HepG2 (cell line): ENCODE data around the gene RPS19. TPM values are rescaled to one million over a fixed set of nuclear protein-coding genes. Genes with fewer than 3 reads are reported as not detected.

ENCODE experiments used
- DNMT1 ChIP-seq: sonication (generic); formaldehyde crosslinking; IDR thresholded peaks from 2 replicates; pipeline ENCODE4 v1.5.1; 2020; ENCODE audit warnings: mild to moderate bottlenecking, missing genetic modification reagents
- FOXO1 ChIP-seq: sonication (generic); formaldehyde crosslinking; IDR thresholded peaks from 2 replicates; pipeline ENCODE4 v1.4.0; 2020; ENCODE audit warnings: missing genetic modification reagents
- GABPB1 ChIP-seq: IDR thresholded peaks from 2 replicates; pipeline ENCODE4 v1.6.1; 2016; ENCODE audit warnings: mild to moderate bottlenecking, missing genetic modification reagents, moderate library complexity, missing compliant biosample characterization
- KDM5A ChIP-seq: fragments of 200-600 bp; sonication (generic); IDR thresholded peaks from 2 replicates; pipeline ENCODE4 v1.7.0; 2018; ENCODE audit warnings: antibody characterized with exemption, mild to moderate bottlenecking, low read length, borderline replicate concordance
- MAF1 ChIP-seq: sonication (generic); formaldehyde crosslinking; IDR thresholded peaks from 2 replicates; pipeline ENCODE4 v1.5.0; 2020; ENCODE audit warnings: missing genetic modification reagents, borderline replicate concordance
- MXI1 ChIP-seq: IDR thresholded peaks from 3 replicates; pipeline ENCODE4 v1.6.1; 2012; ENCODE audit warnings: low read depth, low read length, inconsistent platforms, borderline replicate concordance
- RBFOX2 ChIP-seq: fragments of 200-400 bp; formaldehyde crosslinking; IDR thresholded peaks from 2 replicates; pipeline ENCODE4 v1.6.1; 2017; ENCODE audit warnings: low read depth, mild to moderate bottlenecking, low read length
- TRIM24 ChIP-seq: sonication (generic); formaldehyde crosslinking; IDR thresholded peaks from 2 replicates; pipeline ENCODE4 v1.8.0; 2022; ENCODE audit warnings: mild to moderate bottlenecking, missing genetic modification reagents
- ZKSCAN5 ChIP-seq: sonication (generic); formaldehyde crosslinking; IDR thresholded peaks from 2 replicates; pipeline ENCODE4 v1.5.1; 2020; ENCODE audit warnings: mild to moderate bottlenecking, missing genetic modification reagents
- ZNF501 ChIP-seq: sonication (generic); formaldehyde crosslinking; IDR thresholded peaks from 2 replicates; pipeline ENCODE4 v1.5.1; 2020; ENCODE audit warnings: mild to moderate bottlenecking, moderate library complexity, missing genetic modification reagents
- ZNF607 ChIP-seq: sonication (generic); formaldehyde crosslinking; IDR thresholded peaks from 2 replicates; pipeline ENCODE4 v1.5.1; 2020; ENCODE audit warnings: missing genetic modification reagents, mild to moderate bottlenecking, borderline replicate concordance
- ZNF713 ChIP-seq: sonication (generic); formaldehyde crosslinking; IDR thresholded peaks from 2 replicates; pipeline ENCODE4 v1.4.0; 2020; ENCODE audit warnings: mild to moderate bottlenecking, missing genetic modification reagents
- ZNF773 ChIP-seq: sonication (generic); formaldehyde crosslinking; IDR thresholded peaks from 2 replicates; pipeline ENCODE4 v1.4.0; 2020; ENCODE audit warnings: missing genetic modification reagents, borderline replicate concordance
- polyA plus RNA-seq, 8 experiments: library from polyadenylated mRNA; depleted of rRNA in 3 of 8; stranded (reverse) in 7 of 8; unstranded in 1 of 8; fragments of >200 nt; fragmentation: Illumina TruSeq in 4 of 8; extraction: Trizol in 4 of 8; gene quantifications; 2 replicates each; pipeline versions ENCODE4 v1.2.1 to v1.2.3, GENCODE V29; 2011 to 2016; ENCODE audit warnings: low read depth in 4 of 8, missing spikeins in 1 of 8, mixed read lengths in 1 of 8; ENCODE audit not compliant: insufficient read depth in 1 of 8
- total RNA-seq, 5 experiments: library from RNA; depleted of rRNA; stranded (reverse); fragments of >200 nt; fragmentation: Illumina TruSeq; extraction: Trizol; gene quantifications; 2 replicates each; pipeline ENCODE4 v1.2.3, GENCODE V29; 2016; ENCODE audit warnings: low read depth in 1 of 5
- TF ChIP-seq, protein P1 (sequence below): sonication (generic); formaldehyde crosslinking; IDR thresholded peaks from 2 replicates; pipeline ENCODE4 v1.4.0; 2020; ENCODE audit warnings: missing genetic modification reagents
- TF ChIP-seq, protein P2 (sequence below): sonication (generic); formaldehyde crosslinking; IDR thresholded peaks from 2 replicates; pipeline ENCODE4 v1.4.0; 2020; ENCODE audit warnings: missing genetic modification reagents, borderline replicate concordance
- TF ChIP-seq, protein P3 (sequence below): sonication (generic); formaldehyde crosslinking; IDR thresholded peaks from 2 replicates; pipeline ENCODE4 v1.5.0; 2020; ENCODE audit warnings: missing genetic modification reagents, mild to moderate bottlenecking, borderline replicate concordance
- TF ChIP-seq, protein P4 (sequence below): sonication (generic); formaldehyde crosslinking; IDR thresholded peaks from 2 replicates; pipeline ENCODE4 v1.8.0; 2022; ENCODE audit warnings: mild to moderate bottlenecking, missing genetic modification reagents; ENCODE audit not compliant: insufficient replicate concordance
- TF ChIP-seq, protein P5 (sequence below): sonication (generic); formaldehyde crosslinking; IDR thresholded peaks from 2 replicates; pipeline ENCODE4 v1.8.0; 2022; ENCODE audit warnings: missing genetic modification reagents, mild to moderate bottlenecking, moderate library complexity, borderline replicate concordance

The RPS19 gene
- total and polyA plus RNA-seq, 2 of the 13 experiments (the other 11 are each of a cell fraction or from before 2014, with no cell fraction given): 1,983 to 4,758 TPM

DNA sequence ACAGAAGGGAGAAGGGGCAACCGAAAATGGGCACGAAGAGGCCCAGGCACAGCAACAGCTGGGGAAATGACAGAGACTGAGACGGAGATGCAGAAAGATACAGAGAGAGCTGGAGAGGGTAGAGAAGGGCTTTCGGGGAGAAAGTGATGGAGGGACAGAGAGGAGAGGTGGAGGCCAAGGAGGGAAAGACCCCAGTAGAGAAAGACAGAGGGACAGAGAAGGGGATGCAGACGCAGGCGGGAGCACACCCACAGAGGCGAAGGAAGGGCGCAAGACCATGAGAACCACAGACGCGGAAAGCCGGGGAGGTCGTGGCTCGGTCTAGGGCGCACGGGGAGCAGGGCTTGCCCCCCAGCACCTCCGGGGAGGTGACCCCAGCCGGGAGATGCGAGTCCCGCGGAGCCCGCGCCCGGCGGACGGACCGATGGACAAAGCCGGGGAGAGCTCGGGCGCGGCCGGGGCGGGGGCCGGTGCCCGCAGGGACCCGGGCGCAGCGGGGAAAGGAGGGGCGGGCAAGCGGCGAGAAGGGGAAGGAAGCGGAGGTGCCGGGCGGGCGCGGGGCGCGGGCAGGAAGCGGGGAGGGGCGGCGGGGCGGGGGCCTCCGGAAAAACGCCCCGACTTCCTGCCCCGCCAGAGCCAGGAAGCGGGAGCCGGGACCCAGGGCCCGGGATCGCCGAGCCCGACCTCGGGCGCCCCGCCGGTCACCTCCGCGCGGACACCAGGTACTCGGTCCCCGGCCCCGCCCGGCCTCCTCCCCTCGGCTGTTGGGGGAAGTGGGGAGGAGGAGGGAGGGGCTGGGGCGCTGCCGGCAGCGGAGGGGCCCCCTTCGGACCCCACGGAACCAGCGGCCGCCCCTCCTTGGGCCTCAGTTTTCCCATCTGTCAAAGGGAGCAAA, 22.8 kb downstream of the RPS19 start, which contains the start of gene ARHGEF1 (continued):
- TF ChIP-seq, protein P1, sequence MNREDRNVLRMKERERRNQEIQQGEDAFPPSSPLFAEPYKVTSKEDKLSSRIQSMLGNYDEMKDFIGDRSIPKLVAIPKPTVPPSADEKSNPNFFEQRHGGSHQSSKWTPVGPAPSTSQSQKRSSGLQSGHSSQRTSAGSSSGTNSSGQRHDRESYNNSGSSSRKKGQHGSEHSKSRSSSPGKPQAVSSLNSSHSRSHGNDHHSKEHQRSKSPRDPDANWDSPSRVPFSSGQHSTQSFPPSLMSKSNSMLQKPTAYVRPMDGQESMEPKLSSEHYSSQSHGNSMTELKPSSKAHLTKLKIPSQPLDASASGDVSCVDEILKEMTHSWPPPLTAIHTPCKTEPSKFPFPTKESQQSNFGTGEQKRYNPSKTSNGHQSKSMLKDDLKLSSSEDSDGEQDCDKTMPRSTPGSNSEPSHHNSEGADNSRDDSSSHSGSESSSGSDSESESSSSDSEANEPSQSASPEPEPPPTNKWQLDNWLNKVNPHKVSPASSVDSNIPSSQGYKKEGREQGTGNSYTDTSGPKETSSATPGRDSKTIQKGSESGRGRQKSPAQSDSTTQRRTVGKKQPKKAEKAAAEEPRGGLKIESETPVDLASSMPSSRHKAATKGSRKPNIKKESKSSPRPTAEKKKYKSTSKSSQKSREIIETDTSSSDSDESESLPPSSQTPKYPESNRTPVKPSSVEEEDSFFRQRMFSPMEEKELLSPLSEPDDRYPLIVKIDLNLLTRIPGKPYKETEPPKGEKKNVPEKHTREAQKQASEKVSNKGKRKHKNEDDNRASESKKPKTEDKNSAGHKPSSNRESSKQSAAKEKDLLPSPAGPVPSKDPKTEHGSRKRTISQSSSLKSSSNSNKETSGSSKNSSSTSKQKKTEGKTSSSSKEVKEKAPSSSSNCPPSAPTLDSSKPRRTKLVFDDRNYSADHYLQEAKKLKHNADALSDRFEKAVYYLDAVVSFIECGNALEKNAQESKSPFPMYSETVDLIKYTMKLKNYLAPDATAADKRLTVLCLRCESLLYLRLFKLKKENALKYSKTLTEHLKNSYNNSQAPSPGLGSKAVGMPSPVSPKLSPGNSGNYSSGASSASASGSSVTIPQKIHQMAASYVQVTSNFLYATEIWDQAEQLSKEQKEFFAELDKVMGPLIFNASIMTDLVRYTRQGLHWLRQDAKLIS (CRISPR knock-in tag): no peak
- 0 out of 2 replicates have a peak, but pooled peaks have one; percentile 31 for TF ChIP-seq ZNF501 (CRISPR knock-in tag)
- TF ChIP-seq, protein P2, sequence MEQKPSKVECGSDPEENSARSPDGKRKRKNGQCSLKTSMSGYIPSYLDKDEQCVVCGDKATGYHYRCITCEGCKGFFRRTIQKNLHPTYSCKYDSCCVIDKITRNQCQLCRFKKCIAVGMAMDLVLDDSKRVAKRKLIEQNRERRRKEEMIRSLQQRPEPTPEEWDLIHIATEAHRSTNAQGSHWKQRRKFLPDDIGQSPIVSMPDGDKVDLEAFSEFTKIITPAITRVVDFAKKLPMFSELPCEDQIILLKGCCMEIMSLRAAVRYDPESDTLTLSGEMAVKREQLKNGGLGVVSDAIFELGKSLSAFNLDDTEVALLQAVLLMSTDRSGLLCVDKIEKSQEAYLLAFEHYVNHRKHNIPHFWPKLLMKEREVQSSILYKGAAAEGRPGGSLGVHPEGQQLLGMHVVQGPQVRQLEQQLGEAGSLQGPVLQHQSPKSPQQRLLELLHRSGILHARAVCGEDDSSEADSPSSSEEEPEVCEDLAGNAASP: 0 out of 2 replicates have a peak, but pooled peaks have one; percentile 31
- peak; percentile 73 for TF ChIP-seq RBFOX2
- no peak for TF ChIP-seq ZNF773 (CRISPR knock-in tag)
- TF ChIP-seq, protein P3, sequence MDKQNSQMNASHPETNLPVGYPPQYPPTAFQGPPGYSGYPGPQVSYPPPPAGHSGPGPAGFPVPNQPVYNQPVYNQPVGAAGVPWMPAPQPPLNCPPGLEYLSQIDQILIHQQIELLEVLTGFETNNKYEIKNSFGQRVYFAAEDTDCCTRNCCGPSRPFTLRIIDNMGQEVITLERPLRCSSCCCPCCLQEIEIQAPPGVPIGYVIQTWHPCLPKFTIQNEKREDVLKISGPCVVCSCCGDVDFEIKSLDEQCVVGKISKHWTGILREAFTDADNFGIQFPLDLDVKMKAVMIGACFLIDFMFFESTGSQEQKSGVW: no peak
- no peak for TF ChIP-seq MXI1
- no peak for TF ChIP-seq FOXO1
- no peak for TF ChIP-seq ZNF713 (CRISPR knock-in tag)
- TF ChIP-seq, protein P4, sequence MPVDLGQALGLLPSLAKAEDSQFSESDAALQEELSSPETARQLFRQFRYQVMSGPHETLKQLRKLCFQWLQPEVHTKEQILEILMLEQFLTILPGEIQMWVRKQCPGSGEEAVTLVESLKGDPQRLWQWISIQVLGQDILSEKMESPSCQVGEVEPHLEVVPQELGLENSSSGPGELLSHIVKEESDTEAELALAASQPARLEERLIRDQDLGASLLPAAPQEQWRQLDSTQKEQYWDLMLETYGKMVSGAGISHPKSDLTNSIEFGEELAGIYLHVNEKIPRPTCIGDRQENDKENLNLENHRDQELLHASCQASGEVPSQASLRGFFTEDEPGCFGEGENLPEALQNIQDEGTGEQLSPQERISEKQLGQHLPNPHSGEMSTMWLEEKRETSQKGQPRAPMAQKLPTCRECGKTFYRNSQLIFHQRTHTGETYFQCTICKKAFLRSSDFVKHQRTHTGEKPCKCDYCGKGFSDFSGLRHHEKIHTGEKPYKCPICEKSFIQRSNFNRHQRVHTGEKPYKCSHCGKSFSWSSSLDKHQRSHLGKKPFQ: no peak
- no peak for TF ChIP-seq ZKSCAN5 (CRISPR knock-in tag)
- TF ChIP-seq ZNF607 (CRISPR knock-in tag): peak; percentile 25; the same call in 1 of the 2 replicates
- TF ChIP-seq, protein P5, sequence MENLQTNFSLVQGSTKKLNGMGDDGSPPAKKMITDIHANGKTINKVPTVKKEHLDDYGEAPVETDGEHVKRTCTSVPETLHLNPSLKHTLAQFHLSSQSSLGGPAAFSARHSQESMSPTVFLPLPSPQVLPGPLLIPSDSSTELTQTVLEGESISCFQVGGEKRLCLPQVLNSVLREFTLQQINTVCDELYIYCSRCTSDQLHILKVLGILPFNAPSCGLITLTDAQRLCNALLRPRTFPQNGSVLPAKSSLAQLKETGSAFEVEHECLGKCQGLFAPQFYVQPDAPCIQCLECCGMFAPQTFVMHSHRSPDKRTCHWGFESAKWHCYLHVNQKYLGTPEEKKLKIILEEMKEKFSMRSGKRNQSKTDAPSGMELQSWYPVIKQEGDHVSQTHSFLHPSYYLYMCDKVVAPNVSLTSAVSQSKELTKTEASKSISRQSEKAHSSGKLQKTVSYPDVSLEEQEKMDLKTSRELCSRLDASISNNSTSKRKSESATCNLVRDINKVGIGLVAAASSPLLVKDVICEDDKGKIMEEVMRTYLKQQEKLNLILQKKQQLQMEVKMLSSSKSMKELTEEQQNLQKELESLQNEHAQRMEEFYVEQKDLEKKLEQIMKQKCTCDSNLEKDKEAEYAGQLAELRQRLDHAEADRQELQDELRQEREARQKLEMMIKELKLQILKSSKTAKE (CRISPR knock-in tag): no peak
- no peak for TF ChIP-seq DNMT1 (CRISPR knock-in tag)
- no peak for TF ChIP-seq MAF1 (CRISPR knock-in tag)
- TF ChIP-seq KDM5A: no peak; the same call in 1 of the 2 replicates
- TF ChIP-seq GABPB1 (CRISPR knock-in tag): peak; percentile 86
- no peak for TF ChIP-seq TRIM24 (CRISPR knock-in tag)
